Neutrophil (primary cell): ENCODE results near the gene CCNI2.

Experiments used
- H3K27ac ChIP-seq: fragments of 200-600 bp; sonication (generic); 2 replicates; pipeline ENCODE4 v1.5.1; 2016; ENCODE audit warnings: mild to moderate bottlenecking, moderate library complexity
- H3K27me3 ChIP-seq: fragments of 200-600 bp; sonication (generic); 2 replicates; pipeline ENCODE4 v1.6.0; 2016; ENCODE audit warnings: mild to moderate bottlenecking
- H3K36me3 ChIP-seq: fragments of 200-600 bp; sonication (generic); 2 replicates; pipeline ENCODE4 v1.5.1; 2017
- H3K4me1 ChIP-seq, 2 experiments: fragments of 200-600 bp in 1 of 2; sonication (generic) in 1 of 2; 1 replicate in 1 of 2; 2 replicates in 1 of 2; pipeline versions ENCODE4 v1.5.1 to v1.6.1; 2013 to 2016; ENCODE audit warnings: low read depth in 1 of 2, low read length in 1 of 2, mild to moderate bottlenecking in 1 of 2, moderate library complexity in 1 of 2; ENCODE audit not compliant: control insufficient read depth in 1 of 2, insufficient read depth in 1 of 2
- H3K4me3 ChIP-seq, 2 experiments: fragments of 200-600 bp in 1 of 2; sonication (generic) in 1 of 2; 1 replicate in 1 of 2; 2 replicates in 1 of 2; pipeline ENCODE4 v1.5.1; 2013 to 2016; ENCODE audit warnings: low read depth in 1 of 2, low read length in 1 of 2, mild to moderate bottlenecking in 1 of 2, moderate library complexity in 1 of 2
- H3K9me3 ChIP-seq: fragments of 200-600 bp; sonication (generic); 2 replicates; pipeline ENCODE4 v1.5.1; 2016
- CTCF ChIP-seq: fragments of 200-600 bp; sonication (generic); IDR thresholded peaks from 2 replicates; pipeline ENCODE4 v1.5.1; 2016; ENCODE audit warnings: antibody characterized with exemption

The CCNI2 gene

GRCh38 chr5:132764671-132765238 is 17.5 kb downstream of the CCNI2 start:
- H3K36me3 ChIP-seq = no peaks in the 10 kb centered on the region
- no peak overlapping the region for H3K4me3 ChIP-seq
- H3K9me3 ChIP-seq = no peaks in the 10 kb centered on the region
- peaks cover 17% of the 10 kb centered on the region for H3K27me3 ChIP-seq
- no peaks in the 10 kb centered on the region for H3K4me1 ChIP-seq
- no peak overlapping the region for H3K27ac ChIP-seq
- TF ChIP-seq CTCF = no peak

GRCh38 chr5:132765311-132766019 is 18.2 kb downstream of the CCNI2 start:
- H3K9me3 ChIP-seq = no peaks in the 10 kb centered on the region
- no peaks in the 10 kb centered on the region for H3K36me3 ChIP-seq
- H3K27me3 ChIP-seq = peaks cover 17% of the 10 kb centered on the region
- H3K27ac ChIP-seq = no peak overlapping the region
- no peaks in the 10 kb centered on the region for H3K4me1 ChIP-seq
- H3K4me3 ChIP-seq = no peak overlapping the region
- no peak for TF ChIP-seq CTCF

GRCh38 chr5:132766020-132766805 is 19.0 kb downstream of the CCNI2 start:
- Histone ChIP-seq H3K4me1 (no peaks in the 10 kb centered on the region), H3K27ac (no peak overlapping the region), H3K36me3 (no peaks in the 10 kb centered on the region), H3K4me3 (no peak overlapping the region), H3K27me3 (peaks cover 17% of the 10 kb centered on the region), H3K9me3 (no peaks in the 10 kb centered on the region)
- TF ChIP-seq CTCF = no peak

- no peak for TF ChIP-seq CTCF
- no peak overlapping the region for H3K4me3 ChIP-seq
- H3K27me3 ChIP-seq = peaks cover 17% of the 10 kb centered on the region
- no peaks in the 10 kb centered on the region for H3K4me1 ChIP-seq
- no peaks in the 10 kb centered on the region for H3K9me3 ChIP-seq
- H3K36me3 ChIP-seq = no peaks in the 10 kb centered on the region
- H3K27ac ChIP-seq = no peak overlapping the region
These were observed 19.5 kb downstream of the CCNI2 start for GRCh38 chr5:132766806-132767055.

GRCh38 chr5:132767150-132767549 is 19.9 kb downstream of the CCNI2 start:
- no peaks in the 10 kb centered on the region for H3K4me1 ChIP-seq
- H3K4me3 ChIP-seq = no peak overlapping the region
- no peaks in the 10 kb centered on the region for H3K36me3 ChIP-seq
- H3K27ac ChIP-seq = no peak overlapping the region
- H3K9me3 ChIP-seq = no peaks in the 10 kb centered on the region
- H3K27me3 ChIP-seq = peaks cover 19% of the 10 kb centered on the region
- TF ChIP-seq CTCF = no peak
